ENCODE results near the gene USP34.

Gene USP34

GRCh38 chr2:61426267-61426897, 44.5 kb downstream of the USP34 start:
- no peaks in the 10 kb centered on the region for H4K20me1 ChIP-seq (ENCODE audit: low read depth, low read length)
- peak overlapping the region; percentile 94 for H3K27ac ChIP-seq (ENCODE audit: low read depth, low read length)
- peak overlapping the region; percentile 58 for H3K9ac ChIP-seq (ENCODE audit: low read length)

GRCh38 chr2:61425605-61426155, 45.2 kb downstream of the USP34 start:
- Histone ChIP-seq H3K4me2 (ENCODE audit: low read depth, low read length, poor library complexity, severe bottlenecking) (peak overlapping the region; percentile 76), H3K9me2 (replicated peaks; ENCODE audit: insufficient read depth, low read length) (no peaks in the 10 kb centered on the region), H3K27me3 (ENCODE audit: low read length) (no peaks in the 10 kb centered on the region), H3F3A (ENCODE audit: insufficient read depth) (peaks cover 87% of the 10 kb centered on the region), H3K9me3 (ENCODE audit: insufficient read depth, low read length) (no peaks in the 10 kb centered on the region), H3K36me3 (ENCODE audit: low read length) (peaks cover under 1% of the 10 kb centered on the region; the same call in 1 of the 2 replicates), H3K79me2 (ENCODE audit: insufficient read depth, low read length) (peaks cover 99% of the 10 kb centered on the region), H3K9ac (ENCODE audit: low read length) (peak overlapping the region; percentile 58), H2AFZ (ENCODE audit: low read depth, low read length, severe bottlenecking) (no peak overlapping the region), H3K27ac (ENCODE audit: low read depth, low read length) (peak overlapping the region; percentile 94), H3K4me3 (ENCODE audit: insufficient read depth, low read length, poor library complexity, severe bottlenecking) (peak overlapping the region; percentile 22), H4K20me1 (ENCODE audit: low read depth, low read length) (no peaks in the 10 kb centered on the region)
- no peak for TF ChIP-seq CTCF (IDR thresholded peaks at IDR 0.05; ENCODE audit: insufficient read depth, low read length, poor library complexity, severe bottlenecking)
- TF ChIP-seq EZH2phosphoT487 (conservative IDR thresholded peaks at IDR 0.05; ENCODE audit: low read length): no peak

More at GRCh38 chr2:61426267-61426897, 44.5 kb downstream of the USP34 start:
- no peaks in the 10 kb centered on the region for H3K27me3 ChIP-seq (ENCODE audit: low read length)
- H3K9me2 ChIP-seq (replicated peaks; ENCODE audit: insufficient read depth, low read length): no peaks in the 10 kb centered on the region
- H3K9me3 ChIP-seq (ENCODE audit: insufficient read depth, low read length): no peaks in the 10 kb centered on the region
- no peaks in the 10 kb centered on the region for H3K36me3 ChIP-seq (ENCODE audit: low read length)
- H3F3A ChIP-seq (ENCODE audit: insufficient read depth): peaks cover 87% of the 10 kb centered on the region
- peak; percentile 59 for TF ChIP-seq CTCF (IDR thresholded peaks at IDR 0.05; ENCODE audit: insufficient read depth, low read length, poor library complexity, severe bottlenecking)
- no peak for TF ChIP-seq EZH2phosphoT487 (conservative IDR thresholded peaks at IDR 0.05; ENCODE audit: low read length)
- peak overlapping the region; percentile 76 for H3K4me2 ChIP-seq (ENCODE audit: low read depth, low read length, poor library complexity, severe bottlenecking)
- H3K79me2 ChIP-seq (ENCODE audit: insufficient read depth, low read length): peaks cover 99% of the 10 kb centered on the region
- H2AFZ ChIP-seq (ENCODE audit: low read depth, low read length, severe bottlenecking): no peak overlapping the region
- H3K4me3 ChIP-seq (ENCODE audit: insufficient read depth, low read length, poor library complexity, severe bottlenecking): peak overlapping the region; percentile 22

GRCh38 chr2:61423714-61424113, 47.2 kb downstream of the USP34 start:
- Histone ChIP-seq H3K4me2 (ENCODE audit: low read depth, low read length, poor library complexity, severe bottlenecking) (peak overlapping the region; percentile 76), H3K27ac (ENCODE audit: low read depth, low read length) (peak overlapping the region; percentile 94)

More at GRCh38 chr2:61423714-61424113, 47.2 kb downstream of the USP34 start:
- H3K27me3 ChIP-seq (ENCODE audit: low read length): no peaks in the 10 kb centered on the region
- peak overlapping the region; percentile 42; the same call in 1 of the 2 replicates for H3K9ac ChIP-seq (ENCODE audit: low read length)
- no peak for TF ChIP-seq EZH2phosphoT487 (conservative IDR thresholded peaks at IDR 0.05; ENCODE audit: low read length)
- TF ChIP-seq CTCF (IDR thresholded peaks at IDR 0.05; ENCODE audit: insufficient read depth, low read length, poor library complexity, severe bottlenecking): no peak
- H4K20me1 ChIP-seq (ENCODE audit: low read depth, low read length): 0 out of 2 replicates have a peak, but pooled peaks cover 4% of the 10 kb centered on the region
- H3K9me2 ChIP-seq (replicated peaks; ENCODE audit: insufficient read depth, low read length): no peaks in the 10 kb centered on the region
- no peak overlapping the region for H2AFZ ChIP-seq (ENCODE audit: low read depth, low read length, severe bottlenecking)
- H3F3A ChIP-seq (ENCODE audit: insufficient read depth): peaks cover 88% of the 10 kb centered on the region
- no peaks in the 10 kb centered on the region for H3K9me3 ChIP-seq (ENCODE audit: insufficient read depth, low read length)
- peaks cover 14% of the 10 kb centered on the region; the same call in 1 of the 2 replicates for H3K36me3 ChIP-seq (ENCODE audit: low read length)
- peaks cover 99% of the 10 kb centered on the region for H3K79me2 ChIP-seq (ENCODE audit: insufficient read depth, low read length)
- peak overlapping the region; percentile 21 for H3K4me3 ChIP-seq (ENCODE audit: insufficient read depth, low read length, poor library complexity, severe bottlenecking)

All from SU-DHL-6 (cell line).